HUDEP-2 (cell line): ENCODE results near the gene SDCCAG8.

Experiments
- DNase-seq, 76 experiments: peaks; one replicate each; lab custom pipeline; 2025; ENCODE audit not compliant: unreplicated experiment in 76 of 76; lab: John Stamatoyannopoulos, UW

The SDCCAG8 gene

DNA sequence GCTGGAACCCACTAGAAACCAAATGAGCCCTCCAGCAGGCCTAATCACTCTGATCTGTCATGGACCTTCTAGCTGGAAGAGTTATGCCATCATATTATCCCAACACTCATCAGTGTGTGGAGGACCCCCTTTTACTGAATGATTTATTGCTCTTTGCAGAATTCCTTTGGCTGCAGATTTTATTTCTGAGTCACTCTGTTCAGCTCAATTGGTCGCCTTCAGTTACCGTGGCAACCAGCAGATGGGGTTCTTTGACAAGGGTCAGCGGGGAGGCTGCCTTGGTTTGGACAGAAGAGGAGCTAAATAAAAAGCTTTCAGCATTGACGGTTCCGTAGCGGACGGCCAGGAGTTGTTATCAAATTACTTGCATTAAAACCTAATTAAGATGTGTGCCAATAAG lies 220.1 kb downstream of the SDCCAG8 start:
- DNase-seq, result no peak

DNA sequence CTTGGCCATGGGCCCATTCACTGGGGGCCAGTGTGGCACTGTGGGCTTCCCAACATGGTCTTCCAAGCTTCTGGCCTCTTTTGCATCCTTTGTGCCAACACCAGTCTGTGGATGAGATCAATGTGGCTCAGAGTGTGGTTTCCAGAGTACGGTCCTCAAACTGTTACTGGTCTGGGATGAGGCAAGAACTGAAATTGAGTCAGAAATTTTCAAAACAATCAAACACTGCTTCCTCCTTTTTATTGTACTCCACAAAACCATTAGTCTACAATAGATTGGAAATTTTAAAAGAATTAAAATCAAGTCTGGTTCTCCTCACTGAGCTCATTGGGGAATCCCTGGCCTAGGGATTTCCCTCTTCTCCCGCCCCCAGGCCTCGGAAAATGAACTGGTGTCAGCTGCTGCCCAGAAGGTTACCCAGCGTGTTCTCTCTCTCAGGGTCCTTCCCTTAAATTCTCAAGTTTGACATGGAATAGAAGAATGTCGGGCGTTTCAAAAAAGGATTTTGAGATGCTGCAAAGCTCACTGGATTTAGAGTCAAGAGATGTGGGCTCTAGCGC lies 222.0 kb downstream of the SDCCAG8 start:
- no peak for DNase-seq

DNA sequence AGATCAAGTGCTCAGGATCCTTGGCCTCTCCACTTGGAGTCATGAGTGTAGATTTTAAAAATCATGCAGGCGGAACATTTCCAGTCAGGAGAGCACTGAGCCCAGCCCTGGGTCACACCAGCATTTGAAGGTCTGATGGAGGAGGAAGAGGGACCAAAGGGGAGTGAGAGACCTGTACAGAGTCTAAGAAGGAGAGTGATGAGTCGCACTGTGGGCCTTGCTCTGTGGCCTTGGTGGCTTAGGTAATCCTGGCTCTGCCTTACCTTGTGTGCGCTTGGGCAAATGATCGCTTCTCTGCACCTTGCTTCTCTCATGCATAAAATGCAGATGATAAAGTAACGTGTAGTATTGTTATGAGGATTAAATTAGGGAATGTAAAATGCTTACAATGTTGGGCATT lies 225.3 kb downstream of the SDCCAG8 start:
- no peak for DNase-seq

DNA sequence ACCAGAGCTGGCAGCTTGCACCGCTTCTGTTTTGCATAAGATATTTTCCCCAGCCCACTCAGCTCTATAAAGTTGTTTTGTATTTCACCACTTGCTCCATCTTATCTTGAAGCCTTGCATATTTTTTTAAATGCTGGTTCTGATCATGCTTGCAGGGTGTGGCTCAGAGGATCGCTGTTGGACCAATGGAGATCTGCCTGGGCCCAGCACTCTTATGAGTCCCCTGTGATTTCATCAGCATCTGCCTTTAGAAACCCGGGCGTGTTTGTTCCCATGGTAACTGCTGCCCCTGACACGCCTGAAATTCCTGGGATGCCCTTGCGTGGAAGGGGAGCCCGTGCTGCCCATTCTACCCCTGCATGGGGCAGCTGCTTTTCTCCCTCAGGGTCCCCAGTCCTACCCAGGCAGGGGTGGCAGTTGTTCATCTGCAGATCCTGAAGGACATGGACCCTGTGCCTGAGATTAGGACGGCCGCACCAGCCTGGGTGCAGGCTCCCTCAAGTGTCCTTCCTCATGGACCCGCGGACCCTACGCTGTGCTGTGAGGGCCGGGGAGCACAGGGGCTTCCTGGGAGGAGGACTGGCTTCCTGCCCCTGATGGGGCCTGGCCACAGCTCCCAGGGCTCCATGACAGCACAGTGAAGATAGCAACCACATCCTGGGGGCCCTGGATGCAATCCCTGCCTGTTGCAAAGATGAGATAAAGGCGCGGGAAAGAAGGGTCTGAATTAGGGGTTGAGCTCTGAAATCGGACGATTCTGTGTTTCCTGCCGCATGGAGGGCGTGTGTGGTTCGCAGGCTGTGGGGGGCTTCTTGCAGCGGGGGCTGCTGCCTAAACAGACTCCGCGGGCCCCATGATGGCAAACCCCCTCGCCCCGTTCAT lies 226.5 kb downstream of the SDCCAG8 start:
- DNase-seq, result no peak

DNA sequence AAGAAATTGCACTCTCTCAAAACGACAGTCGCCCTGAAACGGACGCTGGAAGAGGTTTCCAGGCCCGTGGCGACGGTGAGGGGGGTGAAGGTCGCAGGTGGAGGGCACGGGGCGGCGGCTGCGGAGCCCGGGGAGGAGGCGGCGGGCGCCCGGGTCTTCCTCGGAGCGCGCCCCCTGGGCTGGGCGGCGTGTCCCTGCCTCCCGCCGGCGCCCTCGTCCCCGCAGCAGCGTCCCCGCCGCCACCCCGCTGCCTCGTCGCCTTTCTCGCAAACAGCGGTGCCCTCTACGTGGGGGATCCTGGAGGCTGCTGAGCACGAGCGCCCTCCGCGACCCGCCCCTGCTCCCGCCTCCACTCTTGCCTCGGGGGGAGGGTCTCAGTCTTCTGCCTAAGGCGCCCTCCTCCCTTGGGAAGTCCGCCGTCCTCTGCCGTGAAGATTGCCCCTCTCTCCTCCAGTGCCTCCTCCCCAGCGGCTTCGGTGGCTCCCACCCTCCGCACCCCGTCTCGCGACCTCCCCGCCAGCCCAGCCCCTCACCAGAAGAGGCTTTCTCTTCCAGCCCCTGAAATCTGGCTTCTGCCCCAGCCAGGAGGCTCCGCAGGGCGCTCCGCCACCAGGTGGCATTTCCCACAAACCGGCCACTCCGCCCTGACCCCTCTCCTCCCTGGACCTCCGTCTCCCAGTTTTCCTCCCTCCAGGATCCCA lies 227.4 kb downstream of the SDCCAG8 start:
- no peak for DNase-seq

DNA sequence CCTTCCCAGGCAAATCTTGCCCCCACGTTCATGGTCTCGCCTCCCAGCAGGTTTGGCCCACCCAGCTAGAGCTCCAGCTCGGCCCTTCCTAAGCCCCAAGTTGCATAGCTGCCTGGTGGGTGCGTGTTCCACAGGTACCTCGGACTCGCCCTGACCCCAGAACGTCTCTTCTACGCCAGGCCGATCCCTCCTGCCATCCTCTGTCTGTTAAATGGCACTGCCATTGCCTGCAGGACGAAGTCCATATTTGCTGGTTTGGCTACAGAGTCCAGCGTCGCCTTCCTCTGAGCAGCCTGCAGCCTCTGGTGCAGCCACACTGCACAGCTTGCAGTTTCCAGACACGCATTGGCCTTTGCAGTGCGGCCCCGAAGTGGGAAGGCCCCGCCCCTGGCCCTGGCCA lies 228.1 kb downstream of the SDCCAG8 start:
- no peak for DNase-seq

DNA sequence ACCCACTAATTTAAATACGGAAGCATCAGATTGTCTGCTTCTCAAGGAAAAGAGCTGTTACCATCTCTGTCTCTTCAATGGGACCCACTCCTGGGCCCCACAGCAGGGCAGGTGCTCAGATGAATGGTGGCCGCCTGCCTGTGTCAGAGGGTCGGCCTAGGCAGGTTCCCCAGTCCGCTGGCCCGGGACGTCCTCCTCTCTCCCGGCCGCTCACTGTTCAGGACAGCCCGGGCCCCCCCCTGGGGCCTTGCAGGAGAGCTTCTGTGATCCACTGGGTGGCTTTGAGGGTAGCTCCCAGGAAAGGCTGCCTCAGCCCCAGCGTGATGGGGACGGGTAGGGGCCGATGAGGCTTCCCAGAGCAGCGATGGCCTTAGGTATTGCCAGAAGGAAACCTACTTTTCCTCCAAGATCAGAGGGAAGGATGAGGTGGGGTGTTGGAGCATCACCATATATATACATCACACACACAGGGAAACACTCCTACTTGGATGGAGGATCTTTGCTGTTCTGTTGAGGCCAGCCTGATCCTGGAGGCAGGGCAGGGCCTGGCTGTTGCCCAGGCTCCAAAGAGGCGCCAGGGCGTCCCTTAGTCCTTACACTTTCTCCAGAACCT lies 231.3 kb downstream of the SDCCAG8 start:
- no peak for DNase-seq

DNA sequence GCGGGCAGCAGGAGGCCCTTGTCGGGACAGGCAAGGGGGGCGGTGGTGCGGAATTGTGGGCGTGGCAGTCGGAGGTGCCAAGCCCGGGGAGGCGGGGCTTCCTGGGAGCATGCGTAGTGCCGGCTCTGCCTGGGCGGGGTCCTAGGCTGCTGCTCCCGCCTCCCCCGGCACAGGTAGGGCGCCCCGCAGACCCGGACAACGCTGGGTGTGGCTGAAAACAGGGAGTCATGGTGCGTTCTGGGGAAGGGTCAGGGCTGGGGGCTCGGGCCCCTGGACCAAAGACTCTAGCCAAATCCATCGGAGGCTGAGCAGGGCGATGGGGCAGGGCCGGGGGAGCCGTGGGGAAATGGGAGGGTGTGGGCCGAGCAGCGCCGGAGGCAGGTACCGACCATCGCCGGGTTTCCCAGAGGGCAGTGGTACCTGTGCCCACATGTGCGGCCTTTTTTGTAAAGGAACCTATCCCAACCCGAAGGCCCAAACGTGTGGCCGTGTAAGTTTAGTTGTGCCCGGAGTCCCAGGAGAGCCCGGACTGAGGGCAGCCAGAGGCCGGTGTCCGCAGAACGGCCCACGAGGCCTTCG lies 231.9 kb downstream of the SDCCAG8 start:
- no peak for DNase-seq

DNA sequence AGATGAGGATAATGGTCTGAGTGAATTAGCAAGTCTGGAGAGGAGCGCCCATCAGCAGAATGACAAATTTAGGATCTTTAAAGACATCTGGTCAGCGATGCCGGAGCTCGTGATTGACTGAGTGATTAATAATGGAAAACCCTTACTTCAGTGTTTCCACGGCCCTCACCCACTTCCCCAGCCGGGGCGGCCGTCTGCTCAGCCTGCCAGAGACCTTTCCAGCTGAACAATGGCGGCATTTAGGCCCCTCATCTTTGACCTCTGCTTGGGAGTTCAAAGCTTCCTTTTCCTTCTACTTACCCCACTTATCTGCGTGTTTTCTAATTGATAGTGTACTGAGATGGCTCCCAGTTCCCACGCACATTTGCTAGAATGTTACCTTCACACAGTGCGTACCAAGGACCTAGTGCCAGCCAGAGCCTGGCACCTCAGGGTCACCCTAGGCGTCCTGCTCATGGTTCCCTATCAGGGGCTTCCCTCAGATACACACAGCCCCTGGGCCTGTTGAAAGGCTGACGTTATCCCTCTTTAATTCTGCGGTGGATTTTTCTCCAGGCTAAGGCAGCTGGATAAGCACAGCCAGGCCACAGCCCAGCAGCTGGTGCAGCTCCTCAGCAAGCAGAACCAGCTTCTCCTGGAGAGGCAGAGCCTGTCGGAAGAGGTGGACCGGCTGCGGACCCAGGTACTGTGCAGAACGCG lies 232.8 kb downstream of the SDCCAG8 start:
- DNase-seq, result no peak

DNA sequence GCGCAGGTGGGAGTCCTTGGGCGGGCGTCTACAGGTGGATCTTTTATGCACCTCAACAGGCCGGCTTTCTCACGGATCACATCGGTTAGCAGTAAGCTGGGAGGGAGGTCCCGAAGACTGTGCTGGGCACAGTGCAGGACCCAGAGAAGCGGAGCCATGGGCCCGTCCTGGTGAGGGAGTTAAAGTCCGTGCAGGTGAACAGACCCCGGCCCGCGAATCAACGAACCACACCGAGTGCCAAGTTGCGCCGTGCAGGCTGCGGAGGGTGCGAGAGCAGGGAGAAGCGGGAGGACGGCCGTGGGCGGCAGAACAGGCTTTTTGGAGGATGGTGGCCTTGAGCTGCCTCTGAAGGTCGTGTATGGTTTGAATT lies 233.3 kb downstream of the SDCCAG8 start:
- no peak for DNase-seq

DNA sequence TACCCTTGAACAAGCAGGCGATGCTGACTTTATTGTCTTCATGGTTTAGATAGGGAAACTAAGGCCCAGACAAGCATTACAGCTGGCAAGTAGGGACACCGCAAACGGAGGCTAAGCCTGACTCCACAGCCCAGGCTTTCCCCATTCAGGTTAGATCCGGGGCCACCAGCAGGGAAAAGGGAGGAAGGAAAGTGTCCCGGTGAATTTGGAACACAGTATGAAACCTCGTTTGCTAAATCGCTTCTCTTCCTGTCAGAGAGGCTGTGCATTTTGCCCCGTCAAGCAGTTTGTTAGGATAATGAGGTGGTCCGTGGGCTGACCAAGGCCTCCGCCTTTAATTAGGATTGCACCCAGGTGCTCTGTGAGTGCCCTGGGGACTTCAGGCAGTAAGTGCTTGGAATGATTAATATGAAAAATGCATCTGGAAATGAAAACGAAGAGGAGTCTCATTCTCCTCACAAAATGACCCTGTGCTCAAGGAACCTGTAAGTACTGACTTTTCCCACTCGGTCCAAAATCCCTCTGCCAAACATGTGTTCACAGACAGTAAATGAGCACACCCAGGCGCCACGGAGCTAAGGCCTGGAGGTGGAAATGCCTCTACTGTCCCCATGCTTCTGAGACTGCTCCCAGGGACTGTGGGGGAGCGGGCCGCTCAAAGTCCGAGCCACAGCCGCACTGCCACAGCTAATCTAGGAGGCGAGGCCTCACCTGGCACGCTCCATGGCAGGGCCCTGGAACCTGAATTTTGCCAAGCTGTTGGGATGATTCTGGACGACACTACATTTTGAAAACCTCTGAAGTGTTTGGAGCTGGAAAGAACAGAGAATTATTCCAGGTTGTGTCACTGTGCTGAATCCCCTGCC lies 234.1 kb downstream of the SDCCAG8 start:
- no peak for DNase-seq

DNA sequence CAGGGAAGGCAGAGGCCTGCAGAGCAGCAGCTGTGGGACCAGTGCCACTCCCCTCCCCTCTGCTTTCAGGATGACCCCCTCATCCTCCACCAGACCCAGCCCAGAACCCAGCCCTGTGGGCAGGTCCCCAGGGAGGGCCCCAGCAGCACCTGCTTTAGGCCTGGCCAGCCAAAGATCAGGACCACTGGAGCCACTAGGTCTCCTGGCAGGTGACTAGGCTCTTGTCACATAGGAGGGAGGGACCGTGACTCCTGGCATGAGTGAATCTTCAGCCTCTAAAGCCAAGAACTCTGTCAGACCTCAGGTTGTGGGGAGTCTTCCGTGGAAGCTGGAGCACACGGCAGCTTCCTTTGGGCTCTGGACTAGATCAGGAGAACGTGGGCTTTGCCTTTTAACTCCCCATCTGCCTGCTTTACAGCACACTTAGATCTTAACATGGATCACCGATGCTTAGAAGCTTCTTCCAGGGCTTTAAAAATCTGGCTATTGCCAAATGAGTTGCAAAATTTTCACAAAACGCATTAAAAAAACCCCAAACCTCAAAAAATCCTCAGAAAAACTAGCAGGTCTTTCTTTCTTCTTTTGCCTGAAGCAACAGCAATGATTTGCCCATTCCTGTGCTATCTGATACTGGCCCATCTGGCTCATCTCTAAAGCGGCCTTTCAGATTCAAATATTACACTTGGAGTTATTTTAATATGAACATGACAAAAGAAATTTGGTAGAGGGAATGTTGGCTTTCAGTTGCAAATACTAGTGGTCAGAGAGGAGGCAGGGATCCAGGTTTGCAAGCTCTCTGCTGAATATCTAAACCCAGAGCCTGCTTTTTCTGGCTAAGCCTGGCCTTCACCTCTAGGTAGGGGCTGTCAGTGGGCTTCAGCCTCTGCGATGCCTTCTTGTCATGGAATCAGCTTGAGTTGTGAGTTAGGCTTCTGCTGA lies 235.2 kb downstream of the SDCCAG8 start:
- DNase-seq, result no peak

DNA sequence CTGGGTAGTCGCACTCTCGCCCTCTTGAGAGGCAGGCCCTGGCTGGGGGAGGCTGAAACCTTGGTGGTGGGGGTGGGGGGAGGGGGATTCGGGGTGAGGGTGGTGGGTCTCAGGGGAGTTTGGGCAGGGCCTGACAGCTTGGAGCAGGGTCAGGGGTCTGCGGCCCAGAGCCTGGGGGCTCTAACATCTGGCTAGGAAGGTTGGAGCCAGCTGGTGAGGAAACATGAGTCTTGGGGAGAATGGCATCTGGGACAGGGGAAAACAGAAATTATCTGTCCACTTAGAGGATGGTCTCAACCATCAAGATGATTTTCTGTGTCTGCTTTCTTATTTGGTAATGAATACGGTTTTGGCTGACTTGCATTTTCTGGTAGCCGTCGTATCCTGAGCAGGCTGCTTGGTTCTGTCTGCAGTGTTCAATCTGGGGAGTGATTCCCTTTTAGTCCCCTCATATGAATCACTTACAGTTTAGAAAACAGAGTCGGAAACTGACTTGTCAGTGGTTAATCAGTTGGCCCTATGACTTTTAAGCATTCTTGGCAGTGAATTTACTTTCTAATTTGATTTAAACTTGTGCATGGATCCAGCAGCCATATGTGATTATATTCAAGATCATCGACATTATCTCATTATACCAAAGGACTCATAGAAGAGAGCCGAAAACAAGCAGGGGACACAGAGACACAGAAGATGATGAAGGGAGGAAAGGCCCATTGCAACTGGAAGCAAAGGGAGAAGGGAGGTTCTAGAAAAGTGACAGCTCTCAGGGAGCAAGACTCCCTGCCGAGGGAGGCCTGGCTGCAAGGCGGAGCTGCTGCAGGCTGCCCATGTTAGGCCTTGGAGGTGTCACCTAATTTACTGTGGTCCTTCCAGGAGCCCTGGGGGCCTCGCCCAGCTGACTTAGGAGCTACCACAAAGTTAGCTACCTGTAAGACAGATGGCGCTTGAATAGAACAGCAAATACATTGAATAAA lies 237.6 kb downstream of the SDCCAG8 start:
- no peak for DNase-seq

DNA sequence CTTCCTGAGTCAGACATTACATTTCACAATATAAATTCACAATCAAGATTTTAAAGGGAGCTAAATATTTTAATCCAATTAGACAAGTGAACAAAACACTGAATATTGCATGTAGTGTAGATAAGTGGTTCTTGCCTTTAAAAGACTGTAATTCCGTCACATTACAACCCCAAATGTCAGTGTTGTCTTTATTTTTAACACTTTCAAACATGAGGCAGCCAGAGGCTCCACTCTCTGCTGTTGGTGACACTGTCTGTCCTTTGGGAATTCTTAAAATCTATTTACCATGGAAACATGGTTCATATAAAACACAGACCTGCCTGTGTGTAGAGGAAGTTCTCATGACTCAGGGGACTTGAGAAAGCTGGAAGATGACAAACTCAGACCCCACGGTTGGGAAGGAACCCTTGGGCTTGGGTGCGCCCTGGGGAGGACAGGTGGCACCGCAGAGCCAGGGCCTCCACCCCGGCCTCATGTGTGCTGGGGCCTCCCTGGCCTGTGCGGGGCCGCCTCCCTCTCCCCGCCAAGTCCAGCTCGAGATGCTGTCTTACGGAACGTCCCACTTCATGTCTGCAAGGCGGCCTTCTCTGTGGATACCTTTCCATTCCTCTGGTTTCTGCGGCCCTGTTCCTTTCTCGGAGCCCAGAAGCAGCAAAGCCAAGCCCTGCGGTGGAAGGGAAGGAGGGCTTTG lies 239.0 kb downstream of the SDCCAG8 start:
- no peak for DNase-seq

DNA sequence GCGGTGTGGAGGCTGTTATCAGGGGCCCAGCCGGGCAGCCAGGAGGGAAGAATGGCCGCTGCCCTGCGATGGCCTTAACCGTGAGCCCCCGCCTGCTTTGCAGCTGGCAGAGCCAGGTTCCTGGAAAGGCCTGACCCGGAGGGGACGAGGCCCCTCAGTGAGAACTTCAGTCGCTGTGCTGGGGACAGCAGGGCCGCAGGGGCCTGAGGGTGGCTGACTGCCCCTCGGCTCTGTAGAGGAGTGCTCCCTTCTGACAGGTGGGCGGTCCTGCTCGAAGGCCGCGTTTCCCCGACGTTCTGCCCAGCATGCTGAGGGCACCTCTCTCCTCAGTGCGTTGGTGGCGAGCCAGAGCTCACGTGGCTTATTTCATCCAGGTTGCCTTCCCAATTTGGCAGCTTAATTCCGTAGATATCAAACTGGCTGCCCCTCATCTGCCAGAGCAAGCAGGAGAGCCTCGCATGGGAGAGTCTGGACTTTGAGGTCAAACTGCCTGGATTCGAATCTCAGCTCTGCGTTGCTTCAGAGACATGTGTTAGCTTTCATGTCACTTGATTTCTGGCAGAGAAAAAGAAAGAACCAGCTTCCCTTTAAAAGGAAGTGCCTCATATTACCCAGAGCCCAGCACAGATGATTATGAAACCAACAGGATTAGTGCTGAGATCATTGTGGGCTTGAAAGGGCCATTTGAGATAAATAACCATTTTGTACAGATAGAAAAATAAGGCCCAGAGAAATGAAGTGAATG lies 239.8 kb downstream of the SDCCAG8 start:
- no peak for DNase-seq

DNA sequence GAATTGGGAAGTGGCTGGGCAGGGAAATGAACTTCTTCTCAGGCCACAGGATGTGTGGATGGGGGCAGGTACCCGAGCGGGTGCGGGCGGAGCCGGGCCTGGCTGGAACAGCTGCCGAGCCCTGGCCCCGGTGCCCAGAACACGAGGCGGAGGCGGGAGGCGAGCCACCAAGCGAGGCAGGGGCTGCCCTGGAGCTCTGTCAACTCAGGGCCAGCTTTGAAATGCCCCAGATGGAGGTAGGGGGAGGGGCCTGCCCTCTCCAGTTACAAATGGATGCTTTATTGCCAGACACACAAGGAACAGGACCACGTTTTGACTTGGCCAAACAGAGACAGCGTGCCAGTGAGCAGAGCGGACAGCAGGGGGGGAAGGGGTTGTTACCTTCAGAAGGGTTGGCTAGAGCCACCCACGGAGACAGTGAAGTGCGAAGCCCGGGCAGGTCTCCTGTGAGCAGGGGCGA lies 240.4 kb downstream of the SDCCAG8 start:
- no peak for DNase-seq
